Brain microvascular endothelial cell (primary cell): ENCODE results near the gene SLC4A7.

Source experiments
- DNase-seq: peaks from one replicate; pipeline ENCODE4 v3.0.0-alpha.2; 2020
- H3K27ac ChIP-seq: fragments of 250-450 bp; sonication (Bioruptor Pico); 2 replicates; pipeline ENCODE4 v1.5.1; 2020; ENCODE audit warnings: mild to moderate bottlenecking, moderate library complexity
- H3K27me3 ChIP-seq: fragments of 250-450 bp; sonication (Bioruptor Pico); replicated peaks from 2 replicates; pipeline ENCODE4 v1.5.1; 2020; ENCODE audit warnings: mild to moderate bottlenecking
- H3K36me3 ChIP-seq: fragments of 250-450 bp; sonication (Bioruptor Pico); replicated peaks from 2 replicates; pipeline ENCODE4 v1.5.1; 2020; ENCODE audit warnings: mild to moderate bottlenecking
- H3K4me3 ChIP-seq: 2 replicates; pipeline ENCODE4 v1.5.1; 2011; ENCODE audit warnings: low read depth, mild to moderate bottlenecking, control low read depth, low read length, moderate library complexity
- in situ Hi-C: cut with HindIII; loops from 2 replicates; pipeline ENCODE4 v1.10.0; 2017; ENCODE audit warnings: low sequenced_read_pairs, low pct_ligation_motif_present
- TF ChIP-seq, protein P1 (sequence below): IDR thresholded peaks from 2 replicates; pipeline ENCODE4 v1.5.1; 2011; ENCODE audit warnings: low read depth, mild to moderate bottlenecking, moderate library complexity, low read length, control low read depth, inconsistent platforms; ENCODE audit errors: missing control alignments

Gene SLC4A7

DNA sequence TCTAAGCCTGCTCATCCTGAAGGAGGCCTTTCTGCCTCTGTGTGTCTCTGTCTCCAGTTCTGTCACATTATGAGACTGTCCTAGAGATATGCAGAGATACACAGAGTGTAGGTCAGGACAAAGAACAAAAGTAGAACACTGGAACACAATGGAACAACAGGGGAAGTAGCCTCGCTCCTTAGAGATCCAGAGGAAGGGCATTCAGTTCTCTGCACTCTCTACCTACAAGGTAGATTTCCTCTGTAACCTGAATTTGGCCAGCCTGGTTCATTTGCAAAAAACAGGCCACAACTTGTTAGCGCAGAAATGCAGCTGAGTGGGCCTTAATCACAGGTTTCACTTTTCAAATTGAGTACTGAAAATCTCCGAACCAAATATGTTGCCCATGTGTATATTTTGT lies 134.4 kb downstream of the SLC4A7 start:
- TF ChIP-seq, protein P1, sequence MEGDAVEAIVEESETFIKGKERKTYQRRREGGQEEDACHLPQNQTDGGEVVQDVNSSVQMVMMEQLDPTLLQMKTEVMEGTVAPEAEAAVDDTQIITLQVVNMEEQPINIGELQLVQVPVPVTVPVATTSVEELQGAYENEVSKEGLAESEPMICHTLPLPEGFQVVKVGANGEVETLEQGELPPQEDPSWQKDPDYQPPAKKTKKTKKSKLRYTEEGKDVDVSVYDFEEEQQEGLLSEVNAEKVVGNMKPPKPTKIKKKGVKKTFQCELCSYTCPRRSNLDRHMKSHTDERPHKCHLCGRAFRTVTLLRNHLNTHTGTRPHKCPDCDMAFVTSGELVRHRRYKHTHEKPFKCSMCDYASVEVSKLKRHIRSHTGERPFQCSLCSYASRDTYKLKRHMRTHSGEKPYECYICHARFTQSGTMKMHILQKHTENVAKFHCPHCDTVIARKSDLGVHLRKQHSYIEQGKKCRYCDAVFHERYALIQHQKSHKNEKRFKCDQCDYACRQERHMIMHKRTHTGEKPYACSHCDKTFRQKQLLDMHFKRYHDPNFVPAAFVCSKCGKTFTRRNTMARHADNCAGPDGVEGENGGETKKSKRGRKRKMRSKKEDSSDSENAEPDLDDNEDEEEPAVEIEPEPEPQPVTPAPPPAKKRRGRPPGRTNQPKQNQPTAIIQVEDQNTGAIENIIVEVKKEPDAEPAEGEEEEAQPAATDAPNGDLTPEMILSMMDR = no peak
- Histone ChIP-seq H3K27ac (no peak overlapping the region), H3K27me3 (no peaks in the 10 kb centered on the region), H3K36me3 (no peaks in the 10 kb centered on the region), H3K4me3 (no peak overlapping the region)
- in situ Hi-C loops = no loop called here
- no peak for DNase-seq

DNA sequence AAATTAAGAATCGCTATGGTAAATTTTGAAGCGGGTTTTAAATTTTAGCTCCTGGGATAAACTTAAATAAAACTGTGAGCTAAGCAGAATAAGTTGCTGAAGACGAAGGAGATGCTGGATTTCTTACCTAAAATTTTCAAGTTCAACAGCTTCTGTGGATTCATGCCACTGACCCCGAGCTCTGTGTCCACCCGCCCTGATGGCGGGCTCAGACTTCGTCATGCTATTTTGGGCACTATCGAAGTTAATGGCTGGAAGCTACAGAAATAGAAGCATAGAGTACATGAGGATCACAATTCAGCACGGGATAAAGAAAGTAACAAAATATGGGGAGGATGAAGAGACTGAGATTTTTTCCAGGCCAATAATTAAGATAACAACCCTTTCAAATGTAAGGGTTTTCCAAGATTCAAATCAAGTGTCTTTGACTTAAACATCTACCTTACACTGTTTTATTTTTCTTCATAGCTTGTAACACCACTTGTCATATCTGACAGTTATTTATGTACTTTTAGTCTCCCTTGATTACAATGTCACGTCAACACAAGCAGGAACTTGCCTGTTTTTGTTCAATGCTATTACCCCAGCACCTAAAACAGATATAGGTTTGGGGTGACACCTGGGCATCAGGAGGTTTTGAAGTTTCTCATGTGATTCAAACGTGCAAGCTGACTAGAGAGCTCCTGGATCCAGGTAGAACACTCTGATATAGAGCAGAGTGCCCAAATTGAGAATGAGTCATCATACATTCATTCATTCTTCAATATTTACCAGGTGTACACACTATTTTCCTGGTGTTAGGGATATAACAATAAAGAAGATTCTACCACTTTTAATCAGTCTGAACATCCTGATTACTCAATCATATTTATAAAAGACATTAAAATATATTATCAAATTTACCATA lies 138.0 kb downstream of the SLC4A7 start:
- Histone ChIP-seq H3K4me3 (no peak overlapping the region), H3K27ac (no peak overlapping the region), H3K27me3 (no peaks in the 10 kb centered on the region), H3K36me3 (no peaks in the 10 kb centered on the region)
- TF ChIP-seq, protein P1 = no peak
- DNase-seq = no peak
- in situ Hi-C loops = no loop called here

DNA sequence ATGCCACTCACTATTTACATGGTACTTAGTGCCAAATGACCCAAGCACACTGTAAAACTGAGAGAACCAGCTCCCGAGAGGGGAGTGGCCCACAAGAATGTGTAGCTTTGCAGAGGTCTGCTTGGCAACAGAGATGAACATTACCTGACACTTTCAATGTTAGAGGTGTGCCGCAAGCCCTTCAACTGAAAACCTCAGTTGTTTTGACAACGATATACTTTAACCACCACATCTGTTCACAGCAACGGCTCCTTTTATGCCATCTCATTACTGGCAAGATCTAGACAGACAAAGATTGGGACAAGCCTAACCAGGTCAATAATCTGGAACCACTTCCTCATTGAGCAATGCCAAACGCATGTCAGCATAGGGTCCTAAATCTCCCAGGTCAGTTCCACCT lies 138.7 kb downstream of the SLC4A7 start:
- Histone ChIP-seq H3K27me3 (no peaks in the 10 kb centered on the region), H3K27ac (no peak overlapping the region), H3K36me3 (no peaks in the 10 kb centered on the region), H3K4me3 (no peak overlapping the region)
- TF ChIP-seq, protein P1 = no peak
- DNase-seq = no peak
- in situ Hi-C loops = no loop called here

DNA sequence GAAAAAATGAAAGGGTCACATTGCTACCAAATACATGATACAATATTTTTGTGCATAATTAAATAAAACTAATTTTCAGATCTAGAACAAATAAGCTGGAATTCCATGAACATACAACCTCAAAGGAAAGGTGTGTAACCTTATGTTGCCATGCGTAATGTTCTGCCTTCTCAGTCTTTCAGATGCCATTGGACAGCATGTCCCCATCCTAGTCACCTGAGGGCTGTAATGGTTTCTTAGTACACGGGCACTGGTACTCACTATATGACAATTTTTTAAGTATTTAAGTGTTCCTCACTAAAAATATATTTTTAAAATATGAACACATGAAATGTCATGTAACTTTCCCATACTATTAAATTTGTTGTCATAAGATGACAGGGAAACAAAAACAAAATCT lies 139.1 kb downstream of the SLC4A7 start:
- no peaks in the 10 kb centered on the region for H3K36me3 ChIP-seq
- no peak overlapping the region for H3K27ac ChIP-seq
- H3K4me3 ChIP-seq = no peak overlapping the region
- TF ChIP-seq, protein P1 = no peak
- no peaks in the 10 kb centered on the region for H3K27me3 ChIP-seq
- no peak for DNase-seq
- in situ Hi-C loops = no loop called here

DNA sequence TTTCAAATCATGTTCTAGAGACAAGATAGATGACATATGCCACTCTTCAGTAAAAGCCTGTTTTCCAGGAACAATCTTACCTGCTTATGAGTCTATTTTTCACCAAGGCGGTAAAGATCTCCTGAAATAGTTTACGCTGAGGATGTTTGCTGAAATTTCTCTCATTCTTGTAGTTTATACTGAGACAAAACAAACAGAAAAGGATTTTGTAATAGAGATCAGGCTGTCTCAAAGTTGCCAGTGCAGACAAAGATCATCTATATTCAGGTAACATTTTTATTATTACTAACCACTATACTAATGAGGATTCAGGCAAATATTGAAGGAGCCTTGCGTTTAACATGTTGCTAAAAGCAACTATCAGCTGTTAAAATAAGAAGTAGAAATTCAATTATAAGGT lies 140.0 kb downstream of the SLC4A7 start:
- TF ChIP-seq, protein P1 = no peak
- H3K36me3 ChIP-seq = no peaks in the 10 kb centered on the region
- no peaks in the 10 kb centered on the region for H3K27me3 ChIP-seq
- H3K4me3 ChIP-seq = no peak overlapping the region
- no peak for DNase-seq
- H3K27ac ChIP-seq = no peak overlapping the region
- in situ Hi-C loops = no loop called here
